Stimulated activated CD8-positive, alpha-beta memory T cell treated with anti-CD3 and anti-CD28 coated beads, Interleukin-12 subunit alpha, Interleukin-12 subunit beta, amount 100 ng/mL, for 24 hours (primary cell): ENCODE measurements around the gene FLNC.

ENCODE experiments used
- DNase-seq: peaks from one replicate; pipeline ENCODE4 v3.0.0-alpha.2; 2020; ENCODE audit errors: extremely low read depth

FLNC gene

DNA sequence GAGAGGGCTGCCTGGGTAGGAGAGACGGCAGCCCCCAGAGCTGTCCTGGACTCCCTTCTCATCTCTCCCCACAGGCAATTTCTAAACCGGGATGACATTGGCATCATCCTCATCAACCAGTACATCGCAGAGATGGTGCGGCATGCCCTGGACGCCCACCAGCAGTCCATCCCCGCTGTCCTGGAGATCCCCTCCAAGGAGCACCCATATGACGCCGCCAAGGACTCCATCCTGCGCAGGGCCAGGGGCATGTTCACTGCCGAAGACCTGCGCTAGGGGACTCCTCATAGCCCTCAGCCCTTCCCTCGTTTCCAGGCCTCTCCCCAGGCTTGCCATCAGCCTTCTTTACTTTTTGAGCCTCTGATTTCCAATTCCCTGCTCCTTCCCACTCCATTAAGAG is 35.1 kb downstream of the FLNC start:
- no peak for DNase-seq

DNA sequence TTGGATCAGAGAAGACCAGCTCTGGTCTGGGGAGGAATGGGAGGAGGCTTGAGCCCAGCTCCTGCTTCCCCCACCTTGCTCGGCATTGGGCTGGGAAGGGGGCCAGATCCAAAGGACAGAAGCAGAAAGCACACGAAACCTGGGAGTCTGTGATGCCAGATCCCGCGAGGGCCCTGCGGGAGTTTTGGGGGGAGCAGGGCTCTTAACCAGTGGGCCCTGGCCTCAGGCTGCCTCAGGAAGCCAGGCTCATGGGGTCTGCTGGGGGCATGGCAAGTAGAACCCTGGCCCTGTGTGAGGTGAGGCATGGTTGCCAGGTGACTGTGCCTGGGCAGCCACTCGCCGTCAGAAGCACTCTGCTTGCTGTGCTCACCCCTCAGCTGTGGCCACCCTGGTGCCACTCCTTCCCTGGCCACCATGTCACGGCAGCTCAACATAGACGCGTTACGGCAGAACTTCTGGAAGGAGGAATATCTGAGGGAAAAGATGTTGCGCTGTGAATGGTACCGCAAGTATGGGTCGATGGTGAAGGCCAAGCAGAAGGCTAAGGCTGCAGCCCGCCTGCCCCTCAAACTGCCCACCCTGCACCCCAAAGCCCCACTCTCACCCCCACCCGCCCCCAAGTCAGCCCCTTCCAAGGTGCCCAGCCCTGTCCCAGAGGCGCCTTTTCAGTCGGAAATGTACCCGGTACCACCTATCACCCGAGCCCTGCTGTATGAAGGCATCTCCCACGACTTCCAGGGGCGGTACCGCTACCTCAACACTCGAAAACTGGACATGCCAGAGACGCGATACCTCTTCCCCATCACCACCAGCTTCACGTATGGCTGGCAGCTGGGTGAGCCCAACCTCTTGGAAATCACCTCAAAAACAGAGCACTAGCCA is 36.0 kb downstream of the FLNC start:
- no peak for DNase-seq

GRCh38 chr7:128867241-128867640 is 37.0 kb downstream of the FLNC start:
- no peak for DNase-seq

DNA sequence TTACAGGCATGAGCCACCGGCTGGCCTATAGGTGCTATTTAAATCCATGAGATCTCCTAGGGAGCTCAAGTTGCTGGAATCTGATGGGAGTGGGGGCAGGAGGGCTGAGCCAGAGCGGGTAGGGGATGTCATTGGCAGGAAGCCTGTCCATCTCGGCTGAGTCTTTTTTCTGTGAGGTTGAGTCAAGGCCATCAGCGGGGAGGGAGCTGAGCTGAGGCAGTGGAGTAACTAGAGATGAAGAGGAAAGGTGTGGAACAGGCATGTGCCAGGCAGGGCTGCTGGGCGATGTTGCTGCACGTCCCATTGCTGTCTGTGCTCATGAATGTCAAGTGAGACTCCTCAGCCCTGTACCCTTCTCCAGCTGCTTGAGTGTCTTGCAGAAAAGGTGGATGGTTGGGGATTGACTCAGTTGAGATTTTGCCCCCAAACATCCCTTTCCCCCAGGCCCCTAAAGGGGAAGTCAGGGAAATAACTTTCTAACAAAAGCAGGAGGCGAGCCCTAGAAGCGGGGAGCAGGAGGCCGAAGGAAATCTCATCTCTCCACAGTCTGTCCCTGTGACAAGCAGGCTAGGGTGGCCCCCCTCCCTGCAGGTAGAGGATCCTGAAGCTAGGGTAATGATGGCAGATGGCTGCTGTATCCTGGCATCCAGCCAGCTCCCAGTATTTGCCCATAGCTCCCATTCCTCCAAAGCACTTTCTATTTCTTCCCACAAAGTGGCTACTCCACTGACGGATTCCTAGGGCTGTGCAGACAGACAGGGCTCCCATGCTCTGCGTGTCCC is 37.8 kb downstream of the FLNC start:
- DNase-seq, result no peak

GRCh38 chr7:128868624-128869137 is 38.5 kb downstream of the FLNC start:
- no peak for DNase-seq

DNA sequence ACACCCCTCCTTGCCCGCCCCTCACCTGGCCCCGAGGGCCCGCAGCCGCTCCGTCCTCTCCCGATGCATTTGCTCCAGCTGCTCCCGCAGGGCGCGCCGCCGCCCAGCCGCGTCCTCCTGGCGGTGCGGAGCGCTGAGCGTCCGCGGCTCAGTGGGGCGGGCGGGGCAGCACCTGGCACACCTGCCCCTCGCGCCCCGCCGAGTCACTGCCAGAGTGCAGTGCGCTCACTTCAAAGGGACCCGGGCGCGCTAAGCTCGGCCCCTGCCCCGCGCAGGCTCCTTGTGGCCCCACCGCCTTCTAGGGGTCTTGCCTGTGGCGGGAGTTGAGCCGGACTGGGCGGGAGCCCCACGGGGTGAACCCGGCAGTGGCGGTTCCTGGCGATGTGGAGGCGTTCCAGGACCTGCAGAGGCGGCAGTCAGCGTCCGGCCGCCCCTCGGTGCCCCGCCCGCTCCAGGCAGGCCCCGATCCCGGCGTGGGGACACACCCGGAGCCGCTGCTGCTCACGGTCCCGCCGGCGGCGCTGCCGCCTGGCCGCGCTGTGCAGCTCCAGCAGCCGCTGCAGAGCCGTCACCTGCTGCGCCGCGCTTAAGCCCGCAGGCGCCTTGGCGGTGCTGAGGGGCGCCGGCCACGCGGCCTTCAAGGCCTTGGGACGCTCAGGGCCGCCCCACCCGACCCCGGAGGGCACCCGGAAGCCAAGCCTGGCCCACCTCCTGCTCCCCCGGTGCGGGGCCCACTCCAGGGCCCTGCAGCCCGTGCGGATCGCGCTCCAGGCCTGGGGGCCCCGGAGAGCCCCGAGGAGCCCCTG is 39.1 kb downstream of the FLNC start:
- no peak for DNase-seq

DNA sequence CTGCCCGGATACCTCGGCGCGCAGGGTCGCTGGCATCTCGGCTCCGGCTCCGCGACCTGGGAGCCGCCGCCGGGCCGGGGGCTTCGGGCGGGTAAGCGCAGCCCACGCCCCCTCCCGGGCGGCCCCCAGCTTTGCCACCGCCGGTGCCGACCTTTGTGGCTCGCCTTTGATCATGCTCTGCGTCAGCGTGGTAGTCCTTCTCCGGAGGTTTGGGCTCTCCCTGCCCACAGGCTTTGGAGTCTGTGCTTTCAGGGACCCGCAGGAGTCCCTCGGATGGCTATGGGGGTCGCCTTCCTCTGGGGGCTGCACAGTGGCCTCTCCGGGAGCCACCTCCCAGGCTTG is 39.7 kb downstream of the FLNC start:
- DNase-seq, result no peak

GRCh38 chr7:128871050-128871449 is 40.8 kb downstream of the FLNC start:
- no peak for DNase-seq

GRCh38 chr7:128872394-128872824 is 42.2 kb downstream of the FLNC start:
- DNase-seq, result no peak

DNA sequence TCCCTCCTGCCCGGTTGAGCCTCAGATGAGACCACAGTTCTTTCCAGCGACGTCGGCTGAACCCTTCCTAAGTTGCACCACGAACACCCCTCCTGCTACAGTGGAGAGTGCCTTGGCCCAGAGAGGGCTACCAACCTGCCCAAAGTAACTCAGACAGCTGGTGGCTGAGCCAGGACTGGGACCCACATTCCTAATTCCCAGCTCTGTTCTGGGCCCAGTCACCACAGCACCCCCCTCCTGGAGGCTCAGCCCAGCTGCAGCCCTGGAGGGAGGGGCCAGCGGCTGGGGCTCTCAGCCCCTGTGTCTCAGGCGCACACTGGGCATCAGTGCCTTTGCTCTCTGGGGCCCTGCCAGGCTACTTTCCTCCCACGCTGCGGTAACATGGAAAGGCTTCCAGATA is 43.0 kb downstream of the FLNC start:
- DNase-seq, result no peak

DNA sequence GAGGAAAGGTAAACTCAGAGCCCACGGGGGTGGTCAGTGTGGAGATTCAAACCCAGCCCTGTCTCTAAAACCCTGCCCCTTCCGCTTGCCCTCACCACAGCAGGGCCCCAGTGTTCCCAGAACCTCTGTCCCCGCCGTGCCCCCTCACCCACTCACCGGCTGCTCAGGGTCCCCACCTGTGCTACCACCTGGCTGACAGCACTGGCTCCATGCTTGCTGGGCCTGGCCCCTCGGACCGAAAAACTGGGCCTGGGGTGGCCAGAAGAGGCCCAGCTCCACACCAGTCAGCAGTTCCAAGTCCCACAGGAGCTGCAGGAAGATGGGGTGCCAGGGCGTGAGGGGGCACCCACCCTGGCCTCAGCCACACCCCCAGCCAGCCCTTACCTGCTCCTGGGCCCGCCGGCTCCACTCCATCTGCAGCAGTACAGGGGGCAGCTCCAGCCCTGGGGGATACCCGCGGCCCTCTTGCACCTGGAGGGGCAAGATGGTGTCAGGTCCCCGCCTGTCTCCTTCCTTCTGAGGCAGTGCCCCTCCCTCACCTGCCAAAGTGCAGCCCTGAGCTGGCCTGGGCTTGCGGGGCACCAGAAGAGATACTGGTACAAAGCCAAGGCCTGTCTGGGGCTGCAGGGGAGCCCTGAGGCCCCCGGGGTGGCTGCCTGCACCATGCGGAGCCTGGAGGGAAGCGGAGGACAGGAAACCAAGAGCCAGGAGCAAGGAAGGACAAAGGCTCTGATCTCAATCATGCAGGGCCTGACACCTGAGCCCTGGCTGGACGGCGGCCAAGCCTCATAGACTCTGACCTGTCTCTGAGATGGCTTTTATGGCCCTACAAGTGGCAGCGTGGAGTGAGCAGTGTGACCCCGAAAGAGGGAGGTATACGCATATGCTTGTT is 44.2 kb downstream of the FLNC start:
- DNase-seq, result no peak

- no peak for DNase-seq
Observed at GRCh38 chr7:128875523-128875948, 45.3 kb downstream of the FLNC start.

DNA sequence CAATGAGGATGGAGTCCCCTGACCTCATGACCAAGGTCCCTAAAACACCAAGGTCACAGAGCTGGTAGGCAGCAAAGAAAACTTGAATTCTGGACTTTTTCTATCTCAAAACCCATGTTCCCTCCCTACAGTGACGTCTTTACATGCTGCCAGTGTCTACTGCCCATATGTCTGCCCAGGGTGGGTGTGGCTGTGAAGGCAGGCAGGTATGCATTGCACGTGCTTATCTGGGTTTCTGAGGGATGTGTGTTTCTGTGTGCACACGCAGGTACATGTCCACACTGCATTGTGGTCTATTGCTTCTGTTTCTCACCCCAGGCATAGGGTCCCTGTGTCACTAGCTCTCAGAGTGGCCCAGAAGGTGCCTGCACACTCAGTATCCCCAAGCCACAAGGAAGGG is 45.9 kb downstream of the FLNC start:
- no peak for DNase-seq

DNA sequence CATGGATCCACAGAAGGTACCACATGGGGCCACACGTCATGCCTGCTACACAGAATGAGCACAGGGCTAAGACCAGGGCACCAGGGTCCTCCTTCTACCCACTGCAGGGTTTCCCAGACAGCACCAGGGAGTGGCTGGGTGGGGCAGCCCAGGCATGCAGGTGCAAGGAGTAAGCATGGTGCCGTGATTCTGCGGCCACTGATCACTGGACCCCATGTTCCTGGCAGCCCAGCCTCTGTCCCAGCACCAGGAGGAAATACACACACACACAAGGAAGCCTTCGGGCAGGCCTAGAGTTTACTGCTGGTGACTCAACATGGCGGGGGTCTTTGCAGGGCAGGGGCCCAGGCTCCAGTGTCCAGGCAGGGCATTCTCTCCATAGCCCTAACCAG is 46.4 kb downstream of the FLNC start:
- no peak for DNase-seq

- no peak for DNase-seq
Observed at GRCh38 chr7:128876978-128877755, 47.0 kb downstream of the FLNC start.

DNA sequence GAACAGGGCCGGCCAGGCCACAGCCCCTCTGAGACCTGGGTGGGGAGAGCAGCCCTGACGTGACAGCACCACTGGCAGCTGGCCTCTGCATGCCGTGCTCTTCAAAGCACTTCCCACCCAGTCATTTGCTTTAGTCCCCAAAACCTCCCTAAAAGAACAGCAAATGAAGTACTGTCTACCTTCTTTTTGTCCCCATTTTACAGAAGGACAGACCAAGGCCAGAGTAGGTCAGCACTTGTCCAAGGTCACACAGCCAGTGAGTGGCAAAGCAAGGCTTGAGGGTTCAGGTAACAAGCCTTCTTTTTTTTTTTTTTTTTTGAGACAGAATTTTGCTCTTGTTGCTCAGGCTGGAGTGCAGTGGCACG is 47.5 kb downstream of the FLNC start:
- DNase-seq, result no peak

DNA sequence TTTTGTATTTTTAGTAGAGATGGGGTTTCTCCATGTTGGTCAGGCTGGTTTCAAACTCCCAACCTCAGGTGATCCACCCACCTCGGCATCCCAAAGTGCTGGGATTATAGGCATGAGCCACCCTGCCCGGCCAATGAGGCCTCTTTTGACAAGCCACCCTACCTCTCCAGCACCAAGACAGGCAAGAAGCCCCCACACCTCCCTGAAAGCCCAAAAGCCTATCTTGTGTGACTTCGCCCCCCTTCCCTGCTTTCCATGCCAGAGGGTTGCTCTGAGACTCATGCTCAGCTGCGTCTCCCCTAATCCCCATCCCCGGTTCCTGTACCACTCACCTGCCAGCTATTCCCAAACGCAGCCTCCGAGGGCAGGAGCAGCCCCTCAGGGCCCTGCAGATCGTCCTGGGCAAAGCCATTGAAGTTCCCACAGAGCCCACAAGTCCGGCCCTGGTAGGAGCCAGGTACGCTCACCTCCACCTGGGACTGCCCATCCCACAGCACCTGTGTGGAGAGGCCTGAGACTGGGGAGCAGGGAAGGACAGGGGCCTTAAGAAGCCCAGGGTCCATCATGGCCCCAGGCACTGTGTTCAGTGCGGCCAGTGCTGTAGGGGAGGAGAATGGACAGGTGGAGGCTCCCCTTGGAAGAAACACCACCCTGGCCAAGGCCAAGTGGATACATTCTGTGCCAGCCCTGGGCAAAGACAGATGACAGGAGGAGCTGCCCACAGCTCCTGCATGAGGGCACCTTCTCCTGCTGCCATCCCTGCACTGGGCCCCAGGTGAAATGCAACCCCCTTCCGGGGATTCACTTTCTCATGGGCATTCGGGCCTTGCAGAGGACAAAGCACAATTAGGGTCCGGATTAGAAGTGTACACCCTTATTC is 48.3 kb downstream of the FLNC start:
- no peak for DNase-seq

- no peak for DNase-seq
Observed at GRCh38 chr7:128879461-128879938, 49.3 kb downstream of the FLNC start.
